ENCODE results near the gene SMIM22.

Gene SMIM22

DNA sequence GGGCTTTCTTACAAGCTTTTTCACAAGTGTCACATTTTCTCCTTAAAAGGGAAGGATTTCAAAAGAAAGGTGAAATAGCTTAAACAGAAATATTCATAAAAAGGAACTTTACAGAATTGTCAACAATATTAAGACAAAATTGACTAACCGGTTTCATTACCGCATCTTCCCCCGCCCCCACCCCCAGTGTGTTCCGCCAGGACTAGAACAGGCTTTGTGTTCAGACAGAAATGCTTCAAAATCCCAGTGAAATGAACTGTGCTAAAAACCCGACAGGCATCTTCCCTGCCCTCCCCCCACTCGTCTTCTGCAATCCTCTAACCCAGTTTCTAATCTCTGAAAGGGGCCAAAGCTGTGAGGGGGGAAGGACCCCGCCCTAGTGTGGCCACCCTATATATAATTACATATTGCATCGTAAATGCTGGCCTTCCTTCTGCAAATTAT, 8.3 kb downstream of the SMIM22 start:
- TF ChIP-seq, protein P1, sequence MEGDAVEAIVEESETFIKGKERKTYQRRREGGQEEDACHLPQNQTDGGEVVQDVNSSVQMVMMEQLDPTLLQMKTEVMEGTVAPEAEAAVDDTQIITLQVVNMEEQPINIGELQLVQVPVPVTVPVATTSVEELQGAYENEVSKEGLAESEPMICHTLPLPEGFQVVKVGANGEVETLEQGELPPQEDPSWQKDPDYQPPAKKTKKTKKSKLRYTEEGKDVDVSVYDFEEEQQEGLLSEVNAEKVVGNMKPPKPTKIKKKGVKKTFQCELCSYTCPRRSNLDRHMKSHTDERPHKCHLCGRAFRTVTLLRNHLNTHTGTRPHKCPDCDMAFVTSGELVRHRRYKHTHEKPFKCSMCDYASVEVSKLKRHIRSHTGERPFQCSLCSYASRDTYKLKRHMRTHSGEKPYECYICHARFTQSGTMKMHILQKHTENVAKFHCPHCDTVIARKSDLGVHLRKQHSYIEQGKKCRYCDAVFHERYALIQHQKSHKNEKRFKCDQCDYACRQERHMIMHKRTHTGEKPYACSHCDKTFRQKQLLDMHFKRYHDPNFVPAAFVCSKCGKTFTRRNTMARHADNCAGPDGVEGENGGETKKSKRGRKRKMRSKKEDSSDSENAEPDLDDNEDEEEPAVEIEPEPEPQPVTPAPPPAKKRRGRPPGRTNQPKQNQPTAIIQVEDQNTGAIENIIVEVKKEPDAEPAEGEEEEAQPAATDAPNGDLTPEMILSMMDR (IDR thresholded peaks at IDR 0.05; ENCODE audit: extremely low read depth, insufficient read depth, missing control alignments), result no peak
- in situ Hi-C loops (cut with MboI; ENCODE audit: low pct_unique_long_range_greater_than_20kb, low sequenced_read_pairs, unreplicated experiment), result no loop called here
- DNase-seq (ENCODE audit: low spot score), result no peak

DNA sequence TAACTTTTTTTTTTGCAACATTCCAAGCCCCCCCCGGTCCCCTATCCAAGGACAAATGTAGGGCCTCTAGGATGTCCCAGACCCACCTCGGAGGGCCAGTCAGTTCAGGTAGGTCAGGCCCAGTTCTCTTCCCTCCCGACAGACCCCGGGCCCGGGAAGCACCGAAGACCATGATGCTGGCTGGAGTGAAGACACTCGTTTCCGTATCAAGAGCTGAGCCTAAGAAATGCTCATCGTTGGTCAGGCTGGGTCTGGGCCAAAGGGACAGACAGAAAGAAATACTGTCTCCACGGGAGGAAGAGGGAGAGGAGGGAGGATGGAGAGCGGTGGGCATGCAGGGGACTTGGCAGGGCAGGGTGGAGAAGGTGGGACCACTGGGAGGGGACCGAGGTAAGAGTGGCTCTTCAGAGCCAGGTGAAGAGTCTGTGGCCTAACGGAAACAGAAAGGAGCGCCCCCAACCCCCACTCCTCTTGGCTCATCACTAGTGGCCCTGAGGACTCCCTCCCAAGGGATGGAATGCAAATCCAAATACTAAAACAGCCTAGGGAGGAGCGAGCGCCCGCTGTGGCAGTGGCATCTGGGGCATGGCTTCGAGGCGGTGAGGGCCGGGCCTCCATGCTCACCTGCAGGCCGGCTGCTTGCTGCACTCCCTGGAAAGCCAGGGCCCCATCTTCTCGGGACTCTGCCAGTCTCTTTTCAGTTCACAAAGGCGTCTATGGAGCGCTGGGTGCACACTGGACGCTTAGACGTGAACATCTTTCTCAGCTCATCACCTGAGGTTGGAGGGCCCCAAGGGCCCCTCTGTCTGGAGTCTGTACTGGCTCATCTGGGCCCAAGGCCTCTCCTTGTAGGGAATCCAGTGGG, 9.0 kb downstream of the SMIM22 start:
- DNase-seq (ENCODE audit: low spot score), result no peak
- TF ChIP-seq, protein P1 (IDR thresholded peaks at IDR 0.05; ENCODE audit: extremely low read depth, insufficient read depth, missing control alignments), result no peak
- in situ Hi-C loops (cut with MboI; ENCODE audit: low pct_unique_long_range_greater_than_20kb, low sequenced_read_pairs, unreplicated experiment), result no loop called here

DNA sequence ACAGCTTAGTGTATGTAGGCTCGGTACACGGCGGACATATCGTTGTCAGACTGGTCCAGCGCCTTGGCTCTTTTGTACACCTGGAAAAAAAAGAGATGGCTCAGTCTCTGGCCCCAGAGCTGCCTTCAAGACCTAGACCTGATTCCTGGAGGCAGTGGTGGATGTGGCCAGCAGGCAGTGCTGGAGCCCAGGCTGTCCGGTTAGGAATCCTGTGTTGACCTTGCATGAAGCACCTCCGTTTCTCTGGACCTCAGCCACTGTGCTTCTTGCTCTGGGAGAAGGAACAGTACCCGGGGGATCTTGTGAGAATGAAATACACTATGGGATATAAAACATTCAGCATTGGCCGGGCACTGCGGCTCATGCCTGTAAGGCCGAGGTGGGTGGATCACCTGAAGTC, 10.1 kb downstream of the SMIM22 start:
- in situ Hi-C loops (cut with MboI; ENCODE audit: low pct_unique_long_range_greater_than_20kb, low sequenced_read_pairs, unreplicated experiment), result no loop called here
- DNase-seq (ENCODE audit: low spot score), result no peak
- TF ChIP-seq, protein P1 (IDR thresholded peaks at IDR 0.05; ENCODE audit: extremely low read depth, insufficient read depth, missing control alignments), result no peak

DNA sequence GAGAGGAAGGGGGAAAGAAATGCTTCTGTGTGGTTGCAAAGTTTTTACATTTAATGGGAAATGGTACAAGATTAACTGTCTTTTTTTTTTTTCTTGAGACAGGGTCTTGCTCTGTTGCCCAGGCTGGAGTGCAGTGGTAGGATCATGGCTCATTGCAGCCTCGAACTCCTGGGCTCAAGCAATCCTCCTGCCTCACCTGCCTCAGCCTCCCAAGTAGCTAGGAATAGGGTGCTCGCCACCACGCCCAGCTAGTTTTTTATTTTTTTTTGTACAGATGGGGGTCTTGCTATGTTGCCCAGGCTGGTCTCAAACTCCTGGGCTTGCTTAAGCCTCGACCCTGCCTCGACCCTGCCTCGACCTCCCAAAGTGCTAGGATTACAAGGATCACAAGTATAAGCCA, 11.1 kb downstream of the SMIM22 start:
- DNase-seq (ENCODE audit: low spot score), result no peak
- in situ Hi-C loops (cut with MboI; ENCODE audit: low pct_unique_long_range_greater_than_20kb, low sequenced_read_pairs, unreplicated experiment), result no loop called here
- TF ChIP-seq, protein P1 (IDR thresholded peaks at IDR 0.05; ENCODE audit: extremely low read depth, insufficient read depth, missing control alignments), result no peak

DNA sequence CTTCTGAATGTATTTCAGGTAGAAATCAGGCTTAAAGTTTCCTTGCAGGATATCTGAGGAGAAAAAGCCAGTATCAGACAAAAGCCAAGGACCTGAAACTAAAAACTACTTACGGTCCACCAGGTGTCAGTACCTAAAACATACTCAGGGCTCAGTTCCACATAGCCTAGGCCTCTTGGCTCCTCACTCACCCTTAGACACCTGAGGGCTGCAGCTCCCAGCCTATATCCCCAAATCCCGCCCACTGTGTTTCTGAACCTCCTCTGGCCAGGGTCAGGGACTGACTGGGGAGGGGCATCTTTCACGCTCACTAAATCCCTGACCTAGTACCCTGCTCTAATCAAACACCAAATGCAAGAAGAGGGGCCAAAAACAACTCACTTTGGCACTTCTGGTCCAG, 16.1 kb downstream of the SMIM22 start:
- in situ Hi-C loops (cut with MboI; ENCODE audit: low pct_unique_long_range_greater_than_20kb, low sequenced_read_pairs, unreplicated experiment), result no loop called here
- no peak for DNase-seq (ENCODE audit: low spot score)
- TF ChIP-seq, protein P1 (IDR thresholded peaks at IDR 0.05; ENCODE audit: extremely low read depth, insufficient read depth, missing control alignments), result no peak

DNA sequence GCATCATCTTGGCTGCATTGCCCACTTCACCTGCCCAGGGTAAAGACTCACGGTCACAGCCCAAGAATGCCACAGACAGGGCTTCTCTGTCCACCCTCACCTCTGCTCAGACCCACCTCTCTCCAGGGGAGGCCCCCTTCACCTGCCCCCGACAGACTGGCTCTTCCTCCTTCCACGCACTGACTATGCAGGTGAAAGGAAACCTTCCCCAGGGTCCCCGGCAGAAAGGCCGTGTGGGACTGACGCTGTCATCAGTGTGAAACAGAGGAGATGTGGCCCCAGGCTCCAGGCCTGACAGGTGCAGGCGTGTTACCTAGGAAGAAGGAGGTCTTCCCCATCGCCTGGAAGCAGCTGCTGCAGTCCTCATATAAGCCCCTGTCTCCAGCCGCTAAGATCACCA, 16.6 kb downstream of the SMIM22 start:
- TF ChIP-seq, protein P1 (IDR thresholded peaks at IDR 0.05; ENCODE audit: extremely low read depth, insufficient read depth, missing control alignments), result no peak
- in situ Hi-C loops (cut with MboI; ENCODE audit: low pct_unique_long_range_greater_than_20kb, low sequenced_read_pairs, unreplicated experiment), result no loop called here
- DNase-seq (ENCODE audit: low spot score), result no peak

Data from GM13977 (cell line).